ENCODE data around the gene DUS4L.

DNA sequence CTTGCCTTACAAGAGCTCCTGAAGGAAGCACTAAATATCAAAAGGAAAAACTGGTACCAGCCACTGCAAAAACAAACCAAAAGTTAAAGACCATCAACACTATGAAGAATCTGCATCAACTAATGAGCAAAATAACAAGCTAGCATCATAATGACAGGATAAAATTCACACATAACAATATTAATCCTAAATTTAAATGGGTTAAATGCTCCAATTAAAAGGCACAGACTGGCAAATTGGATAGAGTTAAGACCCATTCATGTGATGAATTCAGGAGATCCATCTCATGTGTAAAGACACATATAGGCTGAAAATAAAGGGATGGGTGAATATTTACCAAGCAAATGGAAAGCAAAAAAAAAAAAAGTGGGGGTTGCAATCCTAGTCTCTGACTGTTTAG is 29.6 kb upstream of the DUS4L start:
- TF ChIP-seq, protein P1, sequence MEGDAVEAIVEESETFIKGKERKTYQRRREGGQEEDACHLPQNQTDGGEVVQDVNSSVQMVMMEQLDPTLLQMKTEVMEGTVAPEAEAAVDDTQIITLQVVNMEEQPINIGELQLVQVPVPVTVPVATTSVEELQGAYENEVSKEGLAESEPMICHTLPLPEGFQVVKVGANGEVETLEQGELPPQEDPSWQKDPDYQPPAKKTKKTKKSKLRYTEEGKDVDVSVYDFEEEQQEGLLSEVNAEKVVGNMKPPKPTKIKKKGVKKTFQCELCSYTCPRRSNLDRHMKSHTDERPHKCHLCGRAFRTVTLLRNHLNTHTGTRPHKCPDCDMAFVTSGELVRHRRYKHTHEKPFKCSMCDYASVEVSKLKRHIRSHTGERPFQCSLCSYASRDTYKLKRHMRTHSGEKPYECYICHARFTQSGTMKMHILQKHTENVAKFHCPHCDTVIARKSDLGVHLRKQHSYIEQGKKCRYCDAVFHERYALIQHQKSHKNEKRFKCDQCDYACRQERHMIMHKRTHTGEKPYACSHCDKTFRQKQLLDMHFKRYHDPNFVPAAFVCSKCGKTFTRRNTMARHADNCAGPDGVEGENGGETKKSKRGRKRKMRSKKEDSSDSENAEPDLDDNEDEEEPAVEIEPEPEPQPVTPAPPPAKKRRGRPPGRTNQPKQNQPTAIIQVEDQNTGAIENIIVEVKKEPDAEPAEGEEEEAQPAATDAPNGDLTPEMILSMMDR (IDR thresholded peaks at IDR 0.05; ENCODE audit: borderline replicate concordance, extremely low read depth, low read length, poor library complexity, severe bottlenecking), result no peak
- no peak for TF ChIP-seq EZH2 (IDR thresholded peaks at IDR 0.05; ENCODE audit: borderline replicate concordance, low read depth, low read length, severe bottlenecking)
